Prostate gland (tissue), 2 donors: ENCODE data around the gene SNRPE. TPM values are rescaled to one million over a fixed set of nuclear protein-coding genes. Genes with fewer than 3 reads are reported as not detected.

Experiments
- DNase-seq: peaks from one replicate; pipeline ENCODE4 v3.0.0-alpha.2; 2019; ENCODE audit warnings: low spot score
- H3K27ac ChIP-seq, 2 donors: fragments of 200-600 bp; sonication (generic); 2 replicates each; pipeline ENCODE4 v1.5.1; 2017 to 2019
- H3K27me3 ChIP-seq: fragments of 200-600 bp; sonication (generic); replicated peaks from 2 replicates; pipeline ENCODE4 v1.5.1; 2019; ENCODE audit not compliant: insufficient read depth
- H3K36me3 ChIP-seq, 2 donors: fragments of 200-600 bp; sonication (generic); 1 replicate in 1 of 2; 2 replicates in 1 of 2; pipeline versions ENCODE4 v1.5.1 to v1.8.1; 2017 to 2019
- H3K4me1 ChIP-seq: fragments of 200-600 bp; sonication (generic); replicated peaks from 2 replicates; pipeline ENCODE4 v1.5.1; 2019
- H3K4me3 ChIP-seq, 2 donors: fragments of 200-600 bp; sonication (generic); 2 replicates each; pipeline ENCODE4 v1.5.1; 2017 to 2019
- H3K9me3 ChIP-seq: fragments of 200-600 bp; sonication (generic); 2 replicates; pipeline ENCODE4 v1.5.1; 2017
- POLR2A ChIP-seq: fragments of 450-650 bp; IDR thresholded peaks from one replicate; pipeline ENCODE4 v1.6.1; 2016; ENCODE audit warnings: antibody characterized with exemption, mild to moderate bottlenecking
- POLR2AphosphoS5 ChIP-seq: sonication (generic); formaldehyde crosslinking; IDR thresholded peaks from one replicate; pipeline ENCODE4 v1.6.1; 2017; ENCODE audit warnings: antibody characterized with exemption
- WGBS: methylation state at CpG from one replicate; pipeline ENCODE4 v1.1.5; 2018; 5-methylcytosine and 5-hydroxymethylcytosine counted together
- intact Hi-C: fragments of 100-400 bp; cut with DNase I; formaldehyde crosslinking; loops from one replicate; pipeline ENCODE4 v1.14.2; 2022
- total RNA-seq, 2 donors: library from RNA; depleted of rRNA; stranded (reverse); fragments of >200 nt; gene quantifications; one replicate each; pipeline ENCODE4 v1.1.0, GENCODE V29; 2016
- TF ChIP-seq, protein P1 (sequence below), 4 experiments: fragments of 200-600 bp in 2 of 4; fragments of 450-650 bp in 2 of 4; sonication (generic) in 2 of 4; IDR thresholded peaks; 1 replicate in 3 of 4; 2 replicates in 1 of 4; pipeline ENCODE4 v1.5.1; 2016 to 2019; ENCODE audit warnings: antibody characterized with exemption in 4 of 4, mild to moderate bottlenecking in 2 of 4, moderate library complexity in 2 of 4

Gene SNRPE
- total RNA-seq, 2 donors from 2014 or later = 18.8 to 92.8 TPM

DNA sequence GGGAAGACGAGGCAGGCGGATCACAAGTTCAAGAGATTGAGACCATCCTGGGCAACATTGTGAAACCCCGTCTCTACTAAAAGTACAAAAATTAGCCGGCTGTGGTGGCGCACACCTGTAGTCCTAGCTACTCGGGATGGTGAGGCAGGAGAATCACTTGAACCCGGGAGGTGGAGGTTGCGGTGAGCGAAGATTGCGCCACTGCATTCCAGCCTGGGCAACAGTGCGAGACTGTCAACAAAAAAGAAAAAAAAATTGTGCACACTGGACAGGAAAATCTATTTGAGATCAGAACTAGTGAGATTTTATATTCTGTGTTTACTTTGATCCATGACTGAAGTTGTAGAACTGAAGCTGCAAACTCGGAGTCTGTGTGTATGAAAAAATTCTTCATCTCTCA is 40.2 kb downstream of the SNRPE start:
- 91% methylated on average over 12 of the region's 12 CpGs for WGBS
- H3K36me3 ChIP-seq = no peaks in the 10 kb centered on the region
- TF ChIP-seq, protein P1, sequence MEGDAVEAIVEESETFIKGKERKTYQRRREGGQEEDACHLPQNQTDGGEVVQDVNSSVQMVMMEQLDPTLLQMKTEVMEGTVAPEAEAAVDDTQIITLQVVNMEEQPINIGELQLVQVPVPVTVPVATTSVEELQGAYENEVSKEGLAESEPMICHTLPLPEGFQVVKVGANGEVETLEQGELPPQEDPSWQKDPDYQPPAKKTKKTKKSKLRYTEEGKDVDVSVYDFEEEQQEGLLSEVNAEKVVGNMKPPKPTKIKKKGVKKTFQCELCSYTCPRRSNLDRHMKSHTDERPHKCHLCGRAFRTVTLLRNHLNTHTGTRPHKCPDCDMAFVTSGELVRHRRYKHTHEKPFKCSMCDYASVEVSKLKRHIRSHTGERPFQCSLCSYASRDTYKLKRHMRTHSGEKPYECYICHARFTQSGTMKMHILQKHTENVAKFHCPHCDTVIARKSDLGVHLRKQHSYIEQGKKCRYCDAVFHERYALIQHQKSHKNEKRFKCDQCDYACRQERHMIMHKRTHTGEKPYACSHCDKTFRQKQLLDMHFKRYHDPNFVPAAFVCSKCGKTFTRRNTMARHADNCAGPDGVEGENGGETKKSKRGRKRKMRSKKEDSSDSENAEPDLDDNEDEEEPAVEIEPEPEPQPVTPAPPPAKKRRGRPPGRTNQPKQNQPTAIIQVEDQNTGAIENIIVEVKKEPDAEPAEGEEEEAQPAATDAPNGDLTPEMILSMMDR (IDR thresholded peaks at IDR 0.05) = no peak
- no peak for TF ChIP-seq POLR2AphosphoS5
- no peak for TF ChIP-seq POLR2A
- no peaks in the 10 kb centered on the region for H3K4me1 ChIP-seq
- DNase-seq = no peak
- H3K4me3 ChIP-seq = no peak overlapping the region
- intact Hi-C loops = no loop called here
- H3K9me3 ChIP-seq = no peaks in the 10 kb centered on the region
- no peaks in the 10 kb centered on the region for H3K27me3 ChIP-seq
- H3K27ac ChIP-seq = no peak overlapping the region

DNA sequence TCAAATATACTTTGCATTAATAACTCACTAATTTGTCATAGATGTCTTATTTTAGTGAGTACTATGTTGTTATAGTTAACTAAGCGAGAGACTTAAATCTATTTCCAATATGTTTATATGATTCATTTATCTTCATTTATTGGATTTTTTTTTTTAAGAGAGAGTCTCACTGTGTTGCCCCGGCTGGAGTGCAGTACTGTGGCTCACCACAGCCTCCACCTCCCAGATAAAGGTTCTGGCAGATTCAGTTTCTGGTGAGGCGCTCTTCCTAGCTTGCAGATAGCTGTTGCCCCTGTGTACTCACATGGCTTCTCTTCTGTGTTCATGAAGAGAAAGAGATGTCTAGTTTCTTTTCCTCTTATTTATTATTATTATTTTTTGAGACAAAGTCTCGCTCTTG is 43.9 kb downstream of the SNRPE start:
- no peaks in the 10 kb centered on the region for H3K36me3 ChIP-seq
- TF ChIP-seq, protein P1 (IDR thresholded peaks at IDR 0.05) = no peak
- no peak for TF ChIP-seq POLR2A
- no peak for TF ChIP-seq POLR2AphosphoS5
- H3K27ac ChIP-seq = no peak overlapping the region
- DNase-seq = no peak
- H3K4me1 ChIP-seq = no peaks in the 10 kb centered on the region
- H3K9me3 ChIP-seq = no peaks in the 10 kb centered on the region
- H3K4me3 ChIP-seq = no peak overlapping the region
- intact Hi-C loops = no loop called here
- H3K27me3 ChIP-seq = no peaks in the 10 kb centered on the region
- WGBS = 97% methylated on average over 4 of the region's 4 CpGs

DNA sequence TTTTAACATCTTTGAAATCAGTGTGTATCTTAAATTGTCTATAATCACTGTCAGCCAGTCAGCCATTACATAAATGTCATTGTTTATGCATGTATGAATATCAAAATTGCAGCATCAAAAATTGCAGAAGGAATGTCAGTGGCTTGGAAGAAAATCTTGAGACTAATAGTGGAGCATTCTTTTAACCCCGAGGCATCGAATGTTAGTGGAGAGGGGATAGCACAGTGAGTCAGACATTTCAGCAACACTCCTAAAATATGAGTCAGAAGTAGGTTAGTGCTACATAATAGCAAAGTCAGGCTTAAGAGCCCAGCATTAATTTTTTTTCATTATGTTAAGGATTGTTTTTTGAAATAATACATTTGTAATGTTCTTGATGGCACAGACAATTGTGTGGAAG is 45.5 kb downstream of the SNRPE start:
- Histone ChIP-seq H3K4me3 (no peak overlapping the region), H3K27ac (no peak overlapping the region), H3K9me3 (no peaks in the 10 kb centered on the region), H3K36me3 (no peaks in the 10 kb centered on the region), H3K4me1 (no peaks in the 10 kb centered on the region), H3K27me3 (no peaks in the 10 kb centered on the region)
- no peak for DNase-seq
- WGBS = 30% methylated on average over 2 of the region's 2 CpGs
- intact Hi-C loops = no loop called here
- TF ChIP-seq, protein P1 (IDR thresholded peaks at IDR 0.05) = no peak
- TF ChIP-seq POLR2A = no peak

DNA sequence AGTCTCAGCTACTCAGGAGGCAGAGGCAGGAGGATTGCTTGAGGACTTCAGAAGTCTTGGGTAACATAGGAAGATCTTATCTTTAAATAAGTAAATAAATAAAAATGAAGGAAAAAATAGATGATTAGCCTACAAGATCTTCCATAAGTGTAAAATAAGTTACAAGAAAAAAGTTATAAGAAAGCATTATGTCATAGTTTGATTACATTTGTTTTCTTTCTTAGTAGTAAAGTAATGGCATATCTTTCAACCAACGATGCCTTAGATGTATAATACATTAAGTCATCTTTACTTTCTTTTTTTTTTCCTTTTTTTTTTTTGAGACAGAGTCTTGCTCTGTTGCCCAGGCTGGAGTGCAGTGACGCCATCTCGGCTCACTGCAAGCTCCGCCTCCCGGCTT is 46.5 kb downstream of the SNRPE start:
- no peak overlapping the region for H3K27ac ChIP-seq
- WGBS = 82% methylated on average over 5 of the region's 5 CpGs
- no peak overlapping the region for H3K4me3 ChIP-seq
- no peaks in the 10 kb centered on the region for H3K9me3 ChIP-seq
- TF ChIP-seq, protein P1 (IDR thresholded peaks at IDR 0.05) = no peak
- intact Hi-C loops = no loop called here
- H3K27me3 ChIP-seq = no peaks in the 10 kb centered on the region
- no peak for DNase-seq
- no peaks in the 10 kb centered on the region for H3K36me3 ChIP-seq
- H3K4me1 ChIP-seq = no peaks in the 10 kb centered on the region

DNA sequence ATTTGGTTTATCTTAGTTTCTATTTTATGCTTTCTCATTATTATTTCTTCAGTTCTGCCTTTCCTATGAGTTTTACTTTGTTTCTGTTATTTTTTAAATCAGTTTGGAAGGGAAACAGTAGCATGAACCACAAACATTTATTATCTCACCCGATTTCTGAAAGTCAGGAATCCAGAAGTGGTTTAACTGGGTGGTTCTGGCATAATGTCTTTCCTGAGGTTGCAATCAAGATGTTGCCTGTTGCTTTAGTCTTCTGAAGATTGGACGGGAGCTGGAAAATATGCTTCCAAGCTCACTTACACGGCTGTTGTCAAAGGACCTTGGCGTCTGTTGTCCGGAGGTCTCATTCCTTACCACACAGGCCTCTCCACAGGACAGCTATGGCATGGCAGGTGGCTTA is 50.4 kb downstream of the SNRPE start:
- H3K4me1 ChIP-seq = no peaks in the 10 kb centered on the region

More for the DNA sequence above, 50.4 kb downstream of the SNRPE start:
- H3K9me3 ChIP-seq = no peaks in the 10 kb centered on the region
- H3K27me3 ChIP-seq = no peaks in the 10 kb centered on the region
- no peak for TF ChIP-seq POLR2AphosphoS5
- TF ChIP-seq POLR2A = no peak
- TF ChIP-seq, protein P1 (IDR thresholded peaks at IDR 0.05) = no peak
- intact Hi-C loops = no loop called here
- H3K4me3 ChIP-seq = no peak overlapping the region
- no peak for DNase-seq
- WGBS = 78% methylated on average over 5 of the region's 5 CpGs
- H3K27ac ChIP-seq = no peak overlapping the region
- H3K36me3 ChIP-seq = no peaks in the 10 kb centered on the region
